Neutrophil (primary cell): ENCODE data around the gene DST.
"Not testable (repeated sequence)": the region's sequence is repeated elsewhere in the genome, so short reads cannot be mapped to it uniquely, and the experiment has no call there.

ENCODE experiments used
- H3K27ac ChIP-seq: fragments of 200-600 bp; sonication (generic); 2 replicates; pipeline ENCODE4 v1.5.1; 2016; ENCODE audit warnings: mild to moderate bottlenecking, moderate library complexity
- H3K27me3 ChIP-seq: fragments of 200-600 bp; sonication (generic); 2 replicates; pipeline ENCODE4 v1.6.0; 2016; ENCODE audit warnings: mild to moderate bottlenecking
- H3K36me3 ChIP-seq: fragments of 200-600 bp; sonication (generic); 2 replicates; pipeline ENCODE4 v1.5.1; 2017
- H3K4me1 ChIP-seq, 2 experiments: fragments of 200-600 bp in 1 of 2; sonication (generic) in 1 of 2; 1 replicate in 1 of 2; 2 replicates in 1 of 2; pipeline versions ENCODE4 v1.5.1 to v1.6.1; 2013 to 2016; ENCODE audit warnings: low read depth in 1 of 2, low read length in 1 of 2, mild to moderate bottlenecking in 1 of 2, moderate library complexity in 1 of 2; ENCODE audit not compliant: control insufficient read depth in 1 of 2, insufficient read depth in 1 of 2
- H3K4me3 ChIP-seq, 2 experiments: fragments of 200-600 bp in 1 of 2; sonication (generic) in 1 of 2; 1 replicate in 1 of 2; 2 replicates in 1 of 2; pipeline ENCODE4 v1.5.1; 2013 to 2016; ENCODE audit warnings: low read depth in 1 of 2, low read length in 1 of 2, mild to moderate bottlenecking in 1 of 2, moderate library complexity in 1 of 2
- H3K9me3 ChIP-seq: fragments of 200-600 bp; sonication (generic); 2 replicates; pipeline ENCODE4 v1.5.1; 2016
- TF ChIP-seq, protein P1 (sequence below): fragments of 200-600 bp; sonication (generic); IDR thresholded peaks from 2 replicates; pipeline ENCODE4 v1.5.1; 2016; ENCODE audit warnings: antibody characterized with exemption

DST gene

DNA sequence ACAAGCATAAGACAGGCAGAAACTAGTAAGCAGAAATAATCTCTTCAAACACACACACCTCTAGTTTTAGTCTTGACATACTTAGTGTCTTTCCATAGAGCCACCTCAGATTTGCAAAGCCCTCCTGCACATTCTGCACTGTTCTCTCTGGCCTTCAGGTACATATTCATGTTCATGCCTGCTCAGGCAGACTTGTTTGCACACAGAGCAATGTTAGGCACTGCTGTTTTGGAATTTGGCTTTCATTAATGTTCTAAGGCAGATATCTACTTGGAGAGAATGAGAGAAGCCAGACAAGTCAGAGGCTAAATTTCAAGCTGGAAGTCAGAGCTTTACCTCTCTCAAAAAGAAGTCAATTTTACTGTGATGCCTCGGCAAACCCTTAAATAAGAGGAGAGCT, 21.3 kb upstream of the DST start:
- no peaks in the 10 kb centered on the region for H3K27me3 ChIP-seq
- TF ChIP-seq, protein P1, sequence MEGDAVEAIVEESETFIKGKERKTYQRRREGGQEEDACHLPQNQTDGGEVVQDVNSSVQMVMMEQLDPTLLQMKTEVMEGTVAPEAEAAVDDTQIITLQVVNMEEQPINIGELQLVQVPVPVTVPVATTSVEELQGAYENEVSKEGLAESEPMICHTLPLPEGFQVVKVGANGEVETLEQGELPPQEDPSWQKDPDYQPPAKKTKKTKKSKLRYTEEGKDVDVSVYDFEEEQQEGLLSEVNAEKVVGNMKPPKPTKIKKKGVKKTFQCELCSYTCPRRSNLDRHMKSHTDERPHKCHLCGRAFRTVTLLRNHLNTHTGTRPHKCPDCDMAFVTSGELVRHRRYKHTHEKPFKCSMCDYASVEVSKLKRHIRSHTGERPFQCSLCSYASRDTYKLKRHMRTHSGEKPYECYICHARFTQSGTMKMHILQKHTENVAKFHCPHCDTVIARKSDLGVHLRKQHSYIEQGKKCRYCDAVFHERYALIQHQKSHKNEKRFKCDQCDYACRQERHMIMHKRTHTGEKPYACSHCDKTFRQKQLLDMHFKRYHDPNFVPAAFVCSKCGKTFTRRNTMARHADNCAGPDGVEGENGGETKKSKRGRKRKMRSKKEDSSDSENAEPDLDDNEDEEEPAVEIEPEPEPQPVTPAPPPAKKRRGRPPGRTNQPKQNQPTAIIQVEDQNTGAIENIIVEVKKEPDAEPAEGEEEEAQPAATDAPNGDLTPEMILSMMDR, result no peak
- no peak overlapping the region for H3K27ac ChIP-seq
- no peaks in the 10 kb centered on the region for H3K36me3 ChIP-seq
- no peaks in the 10 kb centered on the region for H3K9me3 ChIP-seq
- H3K4me3 ChIP-seq, result no peak overlapping the region
- no peaks in the 10 kb centered on the region for H3K4me1 ChIP-seq

DNA sequence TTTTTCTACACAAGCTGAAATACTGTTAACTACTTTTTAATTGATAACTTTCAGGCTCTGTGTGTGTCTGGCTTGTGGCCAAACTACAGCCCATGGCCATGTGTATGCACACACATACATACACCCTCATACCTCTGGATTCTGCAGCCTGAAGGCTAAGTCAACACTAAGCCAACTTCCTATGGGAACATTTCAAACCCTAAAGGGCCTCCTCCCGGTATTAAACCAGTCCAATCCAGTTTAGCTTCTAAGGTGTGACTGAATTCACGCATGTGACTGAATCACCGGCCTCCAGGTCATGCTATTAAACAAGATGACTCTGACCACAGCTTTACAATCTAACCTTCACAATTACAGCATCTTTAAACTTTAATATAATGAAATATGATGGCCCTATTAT, 20.7 kb upstream of the DST start:
- Histone ChIP-seq H3K27me3 (no peaks in the 10 kb centered on the region), H3K4me1 (no peaks in the 10 kb centered on the region), H3K9me3 (no peaks in the 10 kb centered on the region), H3K4me3 (no peak overlapping the region), H3K36me3 (no peaks in the 10 kb centered on the region), H3K27ac (no peak overlapping the region)
- TF ChIP-seq, protein P1, result no peak

DNA sequence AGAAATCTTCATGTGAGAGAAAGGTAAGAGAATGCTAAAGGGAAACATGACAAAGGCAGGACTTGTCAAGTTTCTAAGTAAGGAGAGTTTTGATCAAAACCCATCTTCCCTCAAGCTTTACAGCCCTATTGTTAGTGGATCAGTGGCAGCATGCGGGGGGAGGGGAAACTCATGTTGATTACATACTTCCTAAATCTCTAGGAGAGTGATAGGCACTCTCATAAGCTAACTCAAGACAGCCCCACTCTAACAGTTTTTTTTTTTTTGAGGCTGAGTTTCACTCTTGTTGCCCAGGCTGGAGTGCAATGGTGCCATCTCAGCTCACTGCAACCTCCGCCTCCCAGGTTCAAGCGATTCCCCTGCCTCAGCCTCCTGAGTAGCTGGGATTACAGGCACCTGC, 18.6 kb upstream of the DST start:
- not testable (repeated sequence) for H3K4me3 ChIP-seq, H3K9me3 ChIP-seq, H3K27me3 ChIP-seq, H3K4me1 ChIP-seq, H3K36me3 ChIP-seq, H3K27ac ChIP-seq

DNA sequence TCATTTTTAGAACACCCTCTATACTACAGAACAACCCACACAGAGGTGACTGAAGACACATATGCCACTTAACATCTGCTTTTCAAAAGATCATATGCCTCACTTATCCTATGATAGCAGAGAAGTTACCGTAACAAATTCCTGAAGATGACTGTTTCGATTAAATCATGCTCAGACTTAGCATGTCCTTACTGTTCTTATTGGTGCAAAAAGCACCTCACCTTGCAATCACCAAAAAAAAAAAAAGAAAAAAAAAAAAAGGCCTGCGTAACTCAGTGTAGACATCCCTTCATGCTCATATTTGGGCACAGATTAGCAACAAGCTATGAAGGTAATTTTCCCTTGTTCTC, 17.7 kb upstream of the DST start:
- Histone ChIP-seq H3K36me3 (no peaks in the 10 kb centered on the region), H3K9me3 (no peaks in the 10 kb centered on the region), H3K27ac (no peak overlapping the region), H3K27me3 (no peaks in the 10 kb centered on the region), H3K4me3 (no peak overlapping the region), H3K4me1 (no peaks in the 10 kb centered on the region)
- TF ChIP-seq, protein P1, result no peak

DNA sequence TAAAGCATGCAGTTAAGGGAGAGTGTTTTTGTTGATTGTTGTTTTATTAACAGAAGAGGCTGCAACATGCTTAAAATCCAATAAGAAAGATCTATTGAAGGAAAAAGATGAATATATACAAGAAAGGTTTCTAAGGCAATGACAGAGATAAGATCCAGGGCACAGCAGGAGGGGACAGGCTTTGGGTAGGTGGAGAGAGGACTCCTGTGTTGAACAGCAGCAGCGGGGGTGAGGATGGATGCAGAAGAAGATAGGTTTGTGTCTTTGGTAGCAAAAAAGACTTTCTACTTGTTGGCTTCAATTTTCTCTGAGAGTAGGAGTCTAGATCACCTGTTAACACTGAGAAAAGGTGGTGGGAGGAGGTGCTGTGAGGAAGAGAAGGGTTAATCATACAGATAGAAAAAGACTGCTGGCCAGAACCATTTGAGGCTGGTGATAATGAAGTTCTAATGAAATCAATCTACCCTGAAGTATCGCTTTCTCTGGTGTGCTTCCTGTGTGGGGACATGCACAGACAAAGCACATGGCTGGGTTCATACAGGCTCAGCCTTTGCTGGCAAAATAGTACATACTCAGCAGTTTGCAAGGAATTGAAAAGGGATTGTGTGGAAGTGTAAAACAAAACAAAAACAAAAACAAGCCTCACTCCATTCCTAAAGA, 17.2 kb upstream of the DST start:
- Histone ChIP-seq H3K9me3 (no peaks in the 10 kb centered on the region), H3K27ac (no peak overlapping the region), H3K4me3 (no peak overlapping the region), H3K36me3 (no peaks in the 10 kb centered on the region), H3K27me3 (no peaks in the 10 kb centered on the region), H3K4me1 (no peaks in the 10 kb centered on the region)
- TF ChIP-seq, protein P1, result no peak

DNA sequence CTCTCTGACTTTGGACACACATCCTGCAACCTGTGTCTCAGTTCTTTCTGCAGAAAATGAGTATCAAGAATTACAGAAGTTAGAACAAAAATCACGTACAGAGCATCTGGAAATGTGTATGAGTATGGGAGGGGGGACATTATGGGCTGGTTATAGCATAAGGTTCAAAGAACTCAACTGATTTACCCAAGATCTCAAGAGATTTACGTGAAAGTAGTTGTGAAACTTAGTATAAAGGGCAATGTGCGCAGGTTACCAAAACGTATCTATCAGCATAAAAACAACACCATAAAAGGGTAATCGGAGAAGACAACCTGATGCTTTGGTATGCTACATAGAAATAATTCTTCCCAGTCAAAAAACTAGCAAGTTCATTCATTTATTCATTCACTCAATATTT, 15.6 kb upstream of the DST start:
- no peak overlapping the region for H3K4me3 ChIP-seq
- H3K4me1 ChIP-seq, result no peaks in the 10 kb centered on the region
- no peaks in the 10 kb centered on the region for H3K27me3 ChIP-seq
- no peaks in the 10 kb centered on the region for H3K9me3 ChIP-seq
- H3K36me3 ChIP-seq, result no peaks in the 10 kb centered on the region
- TF ChIP-seq, protein P1, result no peak
- no peak overlapping the region for H3K27ac ChIP-seq
